Ishikawa (cell line): ENCODE results near the gene OR7C2.

Source experiments
- CEBPB ChIP-seq: IDR thresholded peaks from 2 replicates; pipeline ENCODE4 v1.6.1; 2012
- TAF1 ChIP-seq: IDR thresholded peaks from 2 replicates; pipeline ENCODE4 v1.6.1; 2012; ENCODE audit warnings: low read depth, mild to moderate bottlenecking
- YY1 ChIP-seq: IDR thresholded peaks from 2 replicates; pipeline ENCODE4 v1.6.1; 2012; ENCODE audit warnings: low read depth

Gene OR7C2

GRCh38 chr19:14985133-14985532 lies 43.8 kb downstream of the OR7C2 start:
- TF ChIP-seq TAF1 (no peak), YY1 (no peak), CEBPB (no peak)
